HG02981 (cell line): ENCODE data around the gene MED14.
"Not testable (repeated sequence)": the region's sequence is repeated elsewhere in the genome, so short reads cannot be mapped to it uniquely, and the experiment has no call there.

ENCODE experiments used
- ATAC-seq: cut with Tn5 transposase; IDR thresholded peaks from one replicate; pipeline ENCODE4 v1.9.1; 2021; ENCODE audit warnings: mild to moderate bottlenecking, moderate library complexity; ENCODE audit not compliant: unreplicated experiment

Gene MED14

GRCh38 chrX:40735325-40736169 lies at the start of gene MED14:
TSS of gene MED14 (minus strand) at chrX:40735542. CDS start at chrX:40735412, 130 bp downstream.
- peak; percentile 93 for ATAC-seq

GRCh38 chrX:40784516-40785151 lies 49.3 kb upstream of the MED14 start:
- no peak for ATAC-seq

GRCh38 chrX:40782644-40783259 lies 47.4 kb upstream of the MED14 start:
- not testable (repeated sequence) for ATAC-seq

- no peak for ATAC-seq
Measured at GRCh38 chrX:40780951-40781350, 45.6 kb upstream of the MED14 start.

GRCh38 chrX:40780082-40780481 lies 44.7 kb upstream of the MED14 start:
- no peak for ATAC-seq

GRCh38 chrX:40778861-40779575 lies 43.7 kb upstream of the MED14 start:
- ATAC-seq: no peak

GRCh38 chrX:40773809-40774208 lies 38.5 kb upstream of the MED14 start:
- no peak for ATAC-seq

GRCh38 chrX:40773188-40773587 lies 37.8 kb upstream of the MED14 start:
- ATAC-seq: no peak

GRCh38 chrX:40772290-40772689 lies 36.9 kb upstream of the MED14 start:
- no peak for ATAC-seq

GRCh38 chrX:40761762-40762161 lies 26.4 kb upstream of the MED14 start:
- ATAC-seq: no peak

GRCh38 chrX:40759374-40759773 lies 24.0 kb upstream of the MED14 start:
- no peak for ATAC-seq

- no peak for ATAC-seq
Measured at GRCh38 chrX:40757058-40757457, 21.7 kb upstream of the MED14 start.

GRCh38 chrX:40755291-40756249 lies 20.2 kb upstream of the MED14 start:
- no peak for ATAC-seq

- ATAC-seq: no peak
Measured at GRCh38 chrX:40749681-40750494, 14.5 kb upstream of the MED14 start.

- no peak for ATAC-seq
Measured at GRCh38 chrX:40748977-40749376, 13.6 kb upstream of the MED14 start.

GRCh38 chrX:40746521-40746920 lies 11.2 kb upstream of the MED14 start:
- no peak for ATAC-seq

- no peak for ATAC-seq
Measured at GRCh38 chrX:40736170-40736505, 796 bp upstream of the MED14 start.

GRCh38 chrX:40734971-40735324 lies 394 bp downstream of the MED14 start:
- ATAC-seq: no peak

GRCh38 chrX:40733706-40734105 lies 1.6 kb downstream of the MED14 start:
- no peak for ATAC-seq
